Caco-2 (cell line): Measurements from ENCODE around the gene KIAA1614. TPM values are rescaled to one million over a fixed set of nuclear protein-coding genes. Genes with fewer than 3 reads are reported as not detected.

Source experiments
- BruUV-seq: library from RNA; stranded (reverse); fragments of 400-500 nt; replicated peaks from 2 replicates; lab custom pipeline; 2021; lab: Mats Ljungman, UMichigan
- CTCF ChIA-PET: fragments of 300-600 bp; sonication (Branson Sonifier 250); formaldehyde crosslinking; loops from one replicate; lab custom pipeline; 2022; ENCODE audit warnings: antibody characterized with exemption; lab: Charles Lee
- POLR2A ChIA-PET: fragments of 300-600 bp; sonication (Branson Sonifier 250); formaldehyde crosslinking; loops from one replicate; lab custom pipeline; 2022; ENCODE audit warnings: antibody characterized with exemption; lab: Charles Lee
- DNase-seq, 2 experiments: peaks; one replicate each; pipeline versions ENCODE4 v3.0.0 to v3.0.0-alpha.2; 2020 to 2022
- H3K27me3 ChIP-seq: replicated peaks from 2 replicates; pipeline ENCODE4 v1.6.0; 2011; ENCODE audit warnings: low read length; ENCODE audit not compliant: control insufficient read depth, insufficient read depth
- H3K36me3 ChIP-seq: 2 replicates; pipeline ENCODE4 v1.5.1; 2011; ENCODE audit warnings: low read length; ENCODE audit not compliant: control insufficient read depth, insufficient read depth
- H3K4me1 ChIP-seq: fragments of 250-450 bp; sonication (Bioruptor Pico); 2 replicates; pipeline ENCODE4 v1.5.1; 2020; ENCODE audit warnings: mild to moderate bottlenecking
- H3K4me3 ChIP-seq: 2 replicates; pipeline ENCODE4 v1.5.1; 2011; ENCODE audit warnings: low read depth, mild to moderate bottlenecking, control low read depth, low read length
- H3K9me3 ChIP-seq: fragments of 250-450 bp; sonication (Bioruptor Pico); 2 replicates; pipeline ENCODE4 v1.5.1; 2020; ENCODE audit warnings: mild to moderate bottlenecking, moderate library complexity
- H3K27ac Mint-ChIP-seq: one replicate; pipeline ENCODE4 v1.8.0; 2022; ENCODE audit warnings: mixed read lengths; ENCODE audit not compliant: unreplicated experiment
- H3K27me3 Mint-ChIP-seq: one replicate; pipeline ENCODE4 v1.8.0; 2022; ENCODE audit warnings: mixed read lengths; ENCODE audit not compliant: insufficient read depth, unreplicated experiment
- H3K36me3 Mint-ChIP-seq: one replicate; pipeline ENCODE4 v1.8.0; 2022; ENCODE audit warnings: mild to moderate bottlenecking, mixed read lengths; ENCODE audit not compliant: insufficient read depth, unreplicated experiment
- H3K4me1 Mint-ChIP-seq: one replicate; pipeline ENCODE4 v1.8.0; 2022; ENCODE audit warnings: low read depth, mixed read lengths; ENCODE audit not compliant: unreplicated experiment
- H3K4me3 Mint-ChIP-seq: one replicate; pipeline ENCODE4 v1.8.0; 2022; ENCODE audit warnings: mild to moderate bottlenecking, moderate library complexity, mixed read lengths; ENCODE audit not compliant: unreplicated experiment
- H3K9me3 Mint-ChIP-seq: one replicate; pipeline ENCODE4 v1.8.0; 2022; ENCODE audit warnings: mixed read lengths; ENCODE audit not compliant: unreplicated experiment
- CTCF ChIP-seq, 2 experiments: fragments of 200-600 bp in 1 of 2; IDR thresholded peaks; 1 replicate in 1 of 2; 2 replicates in 1 of 2; pipeline versions ENCODE4 v1.5.1 to v1.8.0; 2011 to 2022; ENCODE audit warnings: antibody characterized with exemption in 1 of 2, control low read depth in 1 of 2, inconsistent platforms in 1 of 2, low read depth in 1 of 2, low read length in 1 of 2, mild to moderate bottlenecking in 1 of 2, moderate library complexity in 1 of 2; ENCODE audit not compliant: insufficient read depth in 1 of 2, severe bottlenecking in 1 of 2, unreplicated experiment in 1 of 2
- intact Hi-C: fragments of 100-400 bp; cut with micrococcal nuclease; formaldehyde crosslinking; loops from one replicate; pipeline ENCODE4 v1.10.0; 2022; ENCODE audit not compliant: unreplicated experiment
- total RNA-seq: library from RNA; stranded (reverse); gene quantifications from 2 replicates; pipeline ENCODE4 v1.2.3, GENCODE V29; 2022

Gene KIAA1614
- total RNA-seq, 1 experiment from 2014 or later, result 0.29 TPM

GRCh38 chr1:180974236-180974635 lies 61.5 kb downstream of the KIAA1614 start:
- POLR2A ChIA-PET, result no interaction called here
- BruUV-seq, result no TSS peak
- DNase-seq, result no peak
- peaks cover 4% of the 10 kb centered on the region; the same call in 1 of the 2 replicates for H3K4me1 ChIP-seq
- peaks cover 7% of the 10 kb centered on the region for H3K4me1 Mint-ChIP-seq
- H3K4me3 Mint-ChIP-seq, result no peak overlapping the region
- CTCF ChIA-PET, result no interaction called here
- H3K27ac Mint-ChIP-seq, result no peak overlapping the region
- peaks cover 40% of the 10 kb centered on the region for H3K36me3 Mint-ChIP-seq
- intact Hi-C loops, result no loop called here
- H3K36me3 ChIP-seq, result peaks cover 3% of the 10 kb centered on the region
- H3K4me3 ChIP-seq, result no peak overlapping the region
- no peaks in the 10 kb centered on the region for H3K9me3 ChIP-seq
- H3K9me3 Mint-ChIP-seq, result no peaks in the 10 kb centered on the region
- TF ChIP-seq CTCF (IDR thresholded peaks at IDR 0.05; ENCODE audit: insufficient read depth in 1 of 2, low read depth in 1 of 2, low read length in 1 of 2, severe bottlenecking in 1 of 2, unreplicated experiment in 1 of 2), result no peak
- no peaks in the 10 kb centered on the region for H3K27me3 Mint-ChIP-seq
- no peaks in the 10 kb centered on the region for H3K27me3 ChIP-seq

GRCh38 chr1:180975551-180975950 lies 62.9 kb downstream of the KIAA1614 start:
- H3K9me3 Mint-ChIP-seq, result no peaks in the 10 kb centered on the region
- no peak for DNase-seq
- Histone ChIP-seq H3K36me3 (peaks cover 3% of the 10 kb centered on the region), H3K4me3 (no peak overlapping the region), H3K4me1 (peaks cover 4% of the 10 kb centered on the region; the same call in 1 of the 2 replicates), H3K9me3 (no peaks in the 10 kb centered on the region), H3K27me3 (no peaks in the 10 kb centered on the region)
- H3K27ac Mint-ChIP-seq, result no peak overlapping the region
- peaks cover 45% of the 10 kb centered on the region for H3K36me3 Mint-ChIP-seq
- peaks cover 7% of the 10 kb centered on the region for H3K4me1 Mint-ChIP-seq
- intact Hi-C loops, result no loop called here
- ChIA-PET CTCF (interaction anchor here (0.7 kb wide), 1 partner anchor 499 kb away, joined by 3 read pairs; no protein-coding TSS in a partner anchor), POLR2A (no interaction called here)
- H3K27me3 Mint-ChIP-seq, result no peaks in the 10 kb centered on the region
- no peak overlapping the region for H3K4me3 Mint-ChIP-seq
- no peak for TF ChIP-seq CTCF (IDR thresholded peaks at IDR 0.05; ENCODE audit: insufficient read depth in 1 of 2, low read depth in 1 of 2, low read length in 1 of 2, severe bottlenecking in 1 of 2, unreplicated experiment in 1 of 2)
- BruUV-seq, result no TSS peak

GRCh38 chr1:180976191-180976590 lies 63.5 kb downstream of the KIAA1614 start:
- peaks cover 3% of the 10 kb centered on the region; the same call in 1 of the 2 replicates for H3K36me3 ChIP-seq
- H3K4me1 Mint-ChIP-seq, result peaks cover 7% of the 10 kb centered on the region
- no peaks in the 10 kb centered on the region for H3K27me3 Mint-ChIP-seq
- no peak overlapping the region for H3K27ac Mint-ChIP-seq
- no peak overlapping the region for H3K4me3 ChIP-seq
- no peak overlapping the region for H3K4me3 Mint-ChIP-seq
- H3K9me3 ChIP-seq, result no peaks in the 10 kb centered on the region
- BruUV-seq, result no TSS peak
- H3K4me1 ChIP-seq, result peaks cover 4% of the 10 kb centered on the region; the same call in 1 of the 2 replicates
- intact Hi-C loops, result no loop called here
- ChIA-PET CTCF (no interaction called here), POLR2A (no interaction called here)
- no peak for TF ChIP-seq CTCF (IDR thresholded peaks at IDR 0.05; ENCODE audit: insufficient read depth in 1 of 2, low read depth in 1 of 2, low read length in 1 of 2, severe bottlenecking in 1 of 2, unreplicated experiment in 1 of 2)
- peaks cover 46% of the 10 kb centered on the region for H3K36me3 Mint-ChIP-seq
- no peaks in the 10 kb centered on the region for H3K9me3 Mint-ChIP-seq
- no peak for DNase-seq
- no peaks in the 10 kb centered on the region for H3K27me3 ChIP-seq
